GM18870 (cell line): ENCODE results near the gene TMEM31.
"Not testable (repeated sequence)": the region's sequence is repeated elsewhere in the genome, so short reads cannot be mapped to it uniquely, and the experiment has no call there.

Experiments
- ATAC-seq: cut with Tn5 transposase; IDR thresholded peaks from one replicate; pipeline ENCODE4 v1.9.1; 2021; ENCODE audit warnings: moderate library complexity; ENCODE audit not compliant: unreplicated experiment

Gene TMEM31

GRCh38 chrX:103722505-103722904 lies 11.8 kb downstream of the TMEM31 start:
- no peak for ATAC-seq

- ATAC-seq = no peak
Observed at GRCh38 chrX:103726477-103726876, 15.8 kb downstream of the TMEM31 start.

GRCh38 chrX:103727115-103727514 lies 16.4 kb downstream of the TMEM31 start:
- ATAC-seq = no peak

GRCh38 chrX:103729015-103729414 lies 18.3 kb downstream of the TMEM31 start:
- ATAC-seq = no peak

GRCh38 chrX:103730147-103730795 lies 19.6 kb downstream of the TMEM31 start:
- no peak for ATAC-seq

GRCh38 chrX:103730796-103731493 lies 20.2 kb downstream of the TMEM31 start:
- no peak for ATAC-seq

- ATAC-seq = no peak
Observed at GRCh38 chrX:103733017-103733416, 22.3 kb downstream of the TMEM31 start.

- no peak for ATAC-seq
Observed at GRCh38 chrX:103734125-103734760, 23.5 kb downstream of the TMEM31 start.

GRCh38 chrX:103737696-103738095 lies 27.0 kb downstream of the TMEM31 start:
- ATAC-seq = no peak

- no peak for ATAC-seq
Observed at GRCh38 chrX:103739421-103739820, 28.7 kb downstream of the TMEM31 start.

GRCh38 chrX:103741879-103742278 lies 31.2 kb downstream of the TMEM31 start:
- no peak for ATAC-seq

GRCh38 chrX:103742339-103742738 lies 31.6 kb downstream of the TMEM31 start:
- no peak for ATAC-seq

- ATAC-seq = no peak
Observed at GRCh38 chrX:103747163-103747562, 36.5 kb downstream of the TMEM31 start.

- ATAC-seq = no peak
Observed at GRCh38 chrX:103754401-103754800, 43.7 kb downstream of the TMEM31 start.

GRCh38 chrX:103756736-103757135 lies 46.0 kb downstream of the TMEM31 start:
- no peak for ATAC-seq

GRCh38 chrX:103758555-103758954 lies 47.8 kb downstream of the TMEM31 start:
- no peak for ATAC-seq

GRCh38 chrX:103763541-103763940 lies 52.8 kb downstream of the TMEM31 start:
- ATAC-seq = not testable (repeated sequence)
